ENCODE measurements around the gene PHF19. TPM values are rescaled to one million over a fixed set of nuclear protein-coding genes. Genes with fewer than 3 reads are reported as not detected.

PHF19 gene
- total RNA-seq, 1 experiment from 2014 or later = 39.0 TPM

GRCh38 chr9:120839146-120839545 lies 37.8 kb downstream of the PHF19 start:
- Mint-ChIP-seq H3K27ac (peak overlapping the region; percentile 38), H3K36me3 (peaks cover 26% of the 10 kb centered on the region), H3K4me1 (peaks cover 24% of the 10 kb centered on the region), H3K4me3 (no peak overlapping the region), H3K9me3 (no peaks in the 10 kb centered on the region), H3K27me3 (ENCODE audit: low read depth) (no peaks in the 10 kb centered on the region)
- CTCF ChIA-PET = interaction anchor here (0.6 kb wide), 1 partner anchor 384 kb away, joined by 3 read pairs; no protein-coding TSS in a partner anchor
- POLR2A ChIA-PET = no interaction called here
- DNase-seq (ENCODE audit: low spot score) = no peak
- TF ChIP-seq RELA (CRISPR knock-in tag; IDR thresholded peaks at IDR 0.05; ENCODE audit: borderline replicate concordance) = no peak
- TF ChIP-seq, protein P1, sequence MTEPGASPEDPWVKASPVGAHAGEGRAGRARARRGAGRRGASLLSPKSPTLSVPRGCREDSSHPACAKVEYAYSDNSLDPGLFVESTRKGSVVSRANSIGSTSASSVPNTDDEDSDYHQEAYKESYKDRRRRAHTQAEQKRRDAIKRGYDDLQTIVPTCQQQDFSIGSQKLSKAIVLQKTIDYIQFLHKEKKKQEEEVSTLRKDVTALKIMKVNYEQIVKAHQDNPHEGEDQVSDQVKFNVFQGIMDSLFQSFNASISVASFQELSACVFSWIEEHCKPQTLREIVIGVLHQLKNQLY (CRISPR knock-in tag; IDR thresholded peaks at IDR 0.05) = no peak
- TF ChIP-seq, protein P2, sequence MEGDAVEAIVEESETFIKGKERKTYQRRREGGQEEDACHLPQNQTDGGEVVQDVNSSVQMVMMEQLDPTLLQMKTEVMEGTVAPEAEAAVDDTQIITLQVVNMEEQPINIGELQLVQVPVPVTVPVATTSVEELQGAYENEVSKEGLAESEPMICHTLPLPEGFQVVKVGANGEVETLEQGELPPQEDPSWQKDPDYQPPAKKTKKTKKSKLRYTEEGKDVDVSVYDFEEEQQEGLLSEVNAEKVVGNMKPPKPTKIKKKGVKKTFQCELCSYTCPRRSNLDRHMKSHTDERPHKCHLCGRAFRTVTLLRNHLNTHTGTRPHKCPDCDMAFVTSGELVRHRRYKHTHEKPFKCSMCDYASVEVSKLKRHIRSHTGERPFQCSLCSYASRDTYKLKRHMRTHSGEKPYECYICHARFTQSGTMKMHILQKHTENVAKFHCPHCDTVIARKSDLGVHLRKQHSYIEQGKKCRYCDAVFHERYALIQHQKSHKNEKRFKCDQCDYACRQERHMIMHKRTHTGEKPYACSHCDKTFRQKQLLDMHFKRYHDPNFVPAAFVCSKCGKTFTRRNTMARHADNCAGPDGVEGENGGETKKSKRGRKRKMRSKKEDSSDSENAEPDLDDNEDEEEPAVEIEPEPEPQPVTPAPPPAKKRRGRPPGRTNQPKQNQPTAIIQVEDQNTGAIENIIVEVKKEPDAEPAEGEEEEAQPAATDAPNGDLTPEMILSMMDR (IDR thresholded peaks at IDR 0.05) = no peak
- no peak for TF ChIP-seq USF2 (CRISPR knock-in tag; IDR thresholded peaks at IDR 0.05)
- TF ChIP-seq GRHL2 (CRISPR knock-in tag; IDR thresholded peaks at IDR 0.05; ENCODE audit: insufficient replicate concordance, severe bottlenecking) = no peak
- no peak for ATAC-seq

- Mint-ChIP-seq H3K27ac (0 out of 2 replicates have a peak overlapping the region, but pooled peaks have one; percentile 23), H3K4me3 (no peak overlapping the region), H3K9me3 (no peaks in the 10 kb centered on the region), H3K4me1 (peaks cover 24% of the 10 kb centered on the region), H3K27me3 (ENCODE audit: low read depth) (no peaks in the 10 kb centered on the region), H3K36me3 (peaks cover 27% of the 10 kb centered on the region)
- ChIA-PET POLR2A (no interaction called here), CTCF (no interaction called here)
- DNase-seq (ENCODE audit: low spot score) (no peak), ATAC-seq (no peak)
- no peak for TF ChIP-seq ATF6 (CRISPR knock-in tag; IDR thresholded peaks at IDR 0.05)
Measured at GRCh38 chr9:120837921-120838320, 39.1 kb downstream of the PHF19 start.

DNA sequence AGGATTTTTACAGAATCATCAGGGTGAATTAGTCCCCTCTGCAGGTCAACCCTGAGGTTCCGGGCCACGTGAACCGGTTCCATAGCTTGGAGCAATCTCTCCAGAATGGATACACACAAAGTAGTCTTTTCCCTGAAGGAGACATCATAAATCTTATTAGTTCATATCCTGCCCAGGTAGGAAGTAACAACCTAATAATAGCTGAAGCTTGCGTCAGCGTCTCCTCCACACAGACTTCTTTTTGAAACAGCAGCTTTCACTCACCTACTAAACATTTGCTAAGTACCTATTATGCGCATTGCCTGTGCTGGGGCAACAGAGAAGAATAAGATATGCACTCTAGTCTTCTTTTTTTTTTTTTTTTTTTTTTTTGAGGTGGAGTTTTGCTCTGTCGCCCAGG lies 43.7 kb downstream of the PHF19 start:
- DNase-seq (ENCODE audit: low spot score) (no peak), ATAC-seq (no peak)
- no peak overlapping the region for H3K4me3 Mint-ChIP-seq
- peak overlapping the region; percentile 41; the same call in 1 of the 2 replicates for H3K27ac Mint-ChIP-seq
- no peaks in the 10 kb centered on the region for H3K9me3 Mint-ChIP-seq
- ChIA-PET POLR2A (interaction anchor here (0.7 kb wide), 1 partner anchor 99 kb away, joined by 3 read pairs; no protein-coding TSS in a partner anchor), CTCF (interaction anchor here (0.7 to 1.5 kb wide), 3 partner anchors 33 to 117 kb away, joined by 3 to 5 read pairs (median 4); partner anchors contain the start of gene FBXW2)
- TF ChIP-seq ZNF232 (CRISPR knock-in tag; IDR thresholded peaks at IDR 0.05) = no peak
- no peak for TF ChIP-seq NFATC4 (CRISPR knock-in tag; IDR thresholded peaks at IDR 0.05)
- no peak for TF ChIP-seq PRRX2 (CRISPR knock-in tag; IDR thresholded peaks at IDR 0.05)
- H3K36me3 Mint-ChIP-seq = peaks cover 52% of the 10 kb centered on the region
- H3K27me3 Mint-ChIP-seq (ENCODE audit: low read depth) = no peaks in the 10 kb centered on the region
- peaks cover 6% of the 10 kb centered on the region; the same call in 1 of the 2 replicates for H3K4me1 Mint-ChIP-seq

- H3K27me3 Mint-ChIP-seq (ENCODE audit: low read depth) = no peaks in the 10 kb centered on the region
- peak overlapping the region; percentile 58 for H3K27ac Mint-ChIP-seq
- peaks cover 48% of the 10 kb centered on the region for H3K36me3 Mint-ChIP-seq
- DNase-seq (ENCODE audit: low spot score) = no peak
- CTCF ChIA-PET = interaction anchor here (1.0 to 1.5 kb wide), 2 partner anchors 33 to 40 kb away, joined by 3 to 4 read pairs; partner anchors contain the start of gene FBXW2
- POLR2A ChIA-PET = no interaction called here
- H3K4me1 Mint-ChIP-seq = peaks cover 6% of the 10 kb centered on the region; the same call in 1 of the 2 replicates
- no peak overlapping the region for H3K4me3 Mint-ChIP-seq
- no peak for ATAC-seq
- H3K9me3 Mint-ChIP-seq = no peaks in the 10 kb centered on the region
- TF ChIP-seq, protein P1 (CRISPR knock-in tag; IDR thresholded peaks at IDR 0.05) = no peak
- TF ChIP-seq, protein P2 (IDR thresholded peaks at IDR 0.05) = no peak
- TF ChIP-seq TP53 (CRISPR knock-in tag; IDR thresholded peaks at IDR 0.05) (no peak), TCF7 (CRISPR knock-in tag; IDR thresholded peaks at IDR 0.05; ENCODE audit: low read depth) (no peak), SOX15 (CRISPR knock-in tag; IDR thresholded peaks at IDR 0.05) (no peak), ATF6 (CRISPR knock-in tag; IDR thresholded peaks at IDR 0.05) (no peak)
- TF ChIP-seq, protein P3, sequence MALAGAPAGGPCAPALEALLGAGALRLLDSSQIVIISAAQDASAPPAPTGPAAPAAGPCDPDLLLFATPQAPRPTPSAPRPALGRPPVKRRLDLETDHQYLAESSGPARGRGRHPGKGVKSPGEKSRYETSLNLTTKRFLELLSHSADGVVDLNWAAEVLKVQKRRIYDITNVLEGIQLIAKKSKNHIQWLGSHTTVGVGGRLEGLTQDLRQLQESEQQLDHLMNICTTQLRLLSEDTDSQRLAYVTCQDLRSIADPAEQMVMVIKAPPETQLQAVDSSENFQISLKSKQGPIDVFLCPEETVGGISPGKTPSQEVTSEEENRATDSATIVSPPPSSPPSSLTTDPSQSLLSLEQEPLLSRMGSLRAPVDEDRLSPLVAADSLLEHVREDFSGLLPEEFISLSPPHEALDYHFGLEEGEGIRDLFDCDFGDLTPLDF (CRISPR knock-in tag; IDR thresholded peaks at IDR 0.05) = no peak
Measured at GRCh38 chr9:120832807-120833206, 44.2 kb downstream of the PHF19 start.
